Measurements from ENCODE around the gene PLA2G12A. TPM values are rescaled to one million over a fixed set of nuclear protein-coding genes. Genes with fewer than 3 reads are reported as not detected.

The PLA2G12A gene
- total and polyA plus RNA-seq, 2 experiments from 2014 or later: 14.4 to 44.8 TPM

DNA sequence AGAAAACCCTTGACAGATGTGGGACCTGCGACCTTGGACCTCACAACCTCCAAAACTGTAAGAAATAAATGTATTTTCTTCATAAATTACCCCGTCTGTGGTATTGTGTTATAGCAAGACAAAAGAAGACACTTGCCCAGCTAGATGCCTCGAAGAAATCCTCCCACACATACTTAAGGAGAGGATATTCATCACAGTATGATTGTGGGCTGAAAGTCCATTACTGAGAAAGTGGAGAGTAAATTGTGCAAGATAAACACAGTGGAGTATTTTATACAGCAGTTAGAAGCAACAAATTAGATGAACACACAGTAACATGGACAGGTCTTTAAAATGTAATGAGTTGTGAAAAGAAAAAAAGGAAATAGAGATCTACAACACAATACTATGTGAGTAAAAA lies 25.8 kb upstream of the PLA2G12A start:
- Histone ChIP-seq H2AFZ (no peak overlapping the region), H3K4me2 (ENCODE audit: unreplicated experiment) (no peak overlapping the region), H4K20me1 (ENCODE audit: insufficient read depth) (no peaks in the 10 kb centered on the region), H3K79me2 (ENCODE audit: insufficient read depth) (no peaks in the 10 kb centered on the region), H3F3A (ENCODE audit: insufficient read depth) (no peaks in the 10 kb centered on the region), H3K27me3 (replicated peaks; ENCODE audit: insufficient read depth) (no peaks in the 10 kb centered on the region), H3K4me3 (no peak overlapping the region), H3K9me2 (ENCODE audit: insufficient read depth) (no peaks in the 10 kb centered on the region; the same call in 1 of the 2 replicates), H3K9ac (no peak overlapping the region), H3K4me1 (ENCODE audit: insufficient read depth) (no peaks in the 10 kb centered on the region), H3K27ac (no peak overlapping the region), H3K36me3 (ENCODE audit: low read depth) (no peaks in the 10 kb centered on the region), H3K9me3 (ENCODE audit: low read depth) (no peaks in the 10 kb centered on the region)
- no peak for TF ChIP-seq EZH2 (IDR thresholded peaks at IDR 0.05; ENCODE audit: insufficient read depth, poor library complexity, severe bottlenecking)
- no peak for TF ChIP-seq EZH2phosphoT487 (IDR thresholded peaks at IDR 0.05; ENCODE audit: insufficient read depth, low read depth)
- in situ Hi-C loops (cut with MboI): no loop called here
- DNase-seq: no peak
- WGBS, 2 experiments (ENCODE audit: low coverage in 1 of 2, low lambda C conversion rate in 2 of 2, missing lambda C conversion rate in 2 of 2): 33 to 39% methylated on average over 3 of the region's 3 CpGs

GRCh38 chr4:109754093-109754857 lies 24.4 kb upstream of the PLA2G12A start:
- H3K4me1 ChIP-seq (ENCODE audit: insufficient read depth): no peaks in the 10 kb centered on the region
- H3K36me3 ChIP-seq (ENCODE audit: low read depth): no peaks in the 10 kb centered on the region
- no peaks in the 10 kb centered on the region for H3F3A ChIP-seq (ENCODE audit: insufficient read depth)
- H3K4me2 ChIP-seq (ENCODE audit: unreplicated experiment): no peak overlapping the region
- TF ChIP-seq EZH2phosphoT487 (IDR thresholded peaks at IDR 0.05; ENCODE audit: insufficient read depth, low read depth): no peak
- TF ChIP-seq EZH2 (IDR thresholded peaks at IDR 0.05; ENCODE audit: insufficient read depth, poor library complexity, severe bottlenecking): no peak
- H3K27ac ChIP-seq: no peak overlapping the region
- no peak overlapping the region for H3K9ac ChIP-seq
- H3K9me2 ChIP-seq (ENCODE audit: insufficient read depth): no peaks in the 10 kb centered on the region; the same call in 1 of the 2 replicates
- H3K27me3 ChIP-seq (replicated peaks; ENCODE audit: insufficient read depth): no peaks in the 10 kb centered on the region
- no peak overlapping the region for H2AFZ ChIP-seq
- no peak for DNase-seq
- no peaks in the 10 kb centered on the region for H4K20me1 ChIP-seq (ENCODE audit: insufficient read depth)
- no peak overlapping the region for H3K4me3 ChIP-seq
- in situ Hi-C loops (cut with MboI): no loop called here
- whole genome bisulfite sequencing, 2 experiments (ENCODE audit: low coverage in 1 of 2, low lambda C conversion rate in 2 of 2, missing lambda C conversion rate in 2 of 2): 61 to 65% methylated on average over 7 of the region's 7 CpGs
- H3K9me3 ChIP-seq (ENCODE audit: low read depth): no peaks in the 10 kb centered on the region
- no peaks in the 10 kb centered on the region for H3K79me2 ChIP-seq (ENCODE audit: insufficient read depth)

DNA sequence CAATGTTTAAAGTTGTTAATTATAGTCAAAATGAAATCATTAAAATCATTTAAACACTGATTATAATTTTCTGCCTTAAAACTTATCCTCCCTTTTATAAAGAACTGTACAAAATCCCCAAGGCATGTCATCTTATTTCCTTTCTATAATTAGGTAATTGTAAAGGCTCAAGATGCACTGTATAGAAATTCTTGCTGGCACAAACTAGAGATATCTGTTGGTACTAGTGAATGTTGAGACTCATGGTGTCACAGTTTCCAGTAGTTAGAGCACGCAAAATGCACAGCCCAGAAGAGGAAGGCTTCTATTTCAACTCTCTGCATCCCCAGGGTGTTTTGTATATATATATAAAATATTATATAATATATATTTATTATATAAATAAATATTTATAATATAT lies 22.7 kb upstream of the PLA2G12A start:
- Histone ChIP-seq H3K9me2 (ENCODE audit: insufficient read depth) (no peaks in the 10 kb centered on the region), H3K4me2 (ENCODE audit: unreplicated experiment) (no peak overlapping the region), H3K4me3 (no peak overlapping the region), H3K36me3 (ENCODE audit: low read depth) (no peaks in the 10 kb centered on the region), H3K4me1 (ENCODE audit: insufficient read depth) (no peaks in the 10 kb centered on the region), H4K20me1 (ENCODE audit: insufficient read depth) (no peaks in the 10 kb centered on the region), H3K27me3 (replicated peaks; ENCODE audit: insufficient read depth) (no peaks in the 10 kb centered on the region), H3K79me2 (ENCODE audit: insufficient read depth) (no peaks in the 10 kb centered on the region), H3K9ac (no peak overlapping the region), H3K27ac (no peak overlapping the region), H2AFZ (no peak overlapping the region), H3F3A (ENCODE audit: insufficient read depth) (no peaks in the 10 kb centered on the region), H3K9me3 (ENCODE audit: low read depth) (no peaks in the 10 kb centered on the region)
- TF ChIP-seq EZH2 (IDR thresholded peaks at IDR 0.05; ENCODE audit: insufficient read depth, poor library complexity, severe bottlenecking) (no peak), EZH2phosphoT487 (IDR thresholded peaks at IDR 0.05; ENCODE audit: insufficient read depth, low read depth) (no peak)
- 0% methylated on average over 1 of the region's 1 CpG for WGBS, 2 experiments (ENCODE audit: low coverage in 1 of 2, low lambda C conversion rate in 2 of 2, missing lambda C conversion rate in 2 of 2)
- DNase-seq: no peak
- in situ Hi-C loops (cut with MboI): no loop called here

DNA sequence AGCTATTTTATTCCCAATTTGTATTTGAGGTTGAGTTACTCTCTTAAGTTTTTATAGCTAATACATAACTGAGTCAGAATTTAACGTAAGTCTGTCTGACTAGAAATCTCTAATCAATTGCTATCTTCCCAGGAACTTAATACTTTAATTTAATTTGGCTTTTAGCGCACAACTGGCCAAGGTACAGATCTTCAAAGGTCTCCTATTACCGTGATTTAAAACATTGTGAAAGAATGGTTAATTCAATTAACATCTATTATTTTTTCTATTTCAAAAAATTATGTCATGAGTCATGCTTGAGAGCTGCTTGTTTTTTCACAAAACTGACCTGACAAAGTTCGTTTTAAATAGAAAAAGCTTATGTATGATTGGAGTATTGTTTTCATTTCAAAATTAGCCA lies 22.0 kb upstream of the PLA2G12A start:
- Histone ChIP-seq H4K20me1 (ENCODE audit: insufficient read depth) (no peaks in the 10 kb centered on the region), H3K27ac (no peak overlapping the region), H3K27me3 (replicated peaks; ENCODE audit: insufficient read depth) (no peaks in the 10 kb centered on the region), H3K36me3 (ENCODE audit: low read depth) (no peaks in the 10 kb centered on the region), H3K9me2 (ENCODE audit: insufficient read depth) (no peaks in the 10 kb centered on the region), H3F3A (ENCODE audit: insufficient read depth) (no peaks in the 10 kb centered on the region), H3K4me1 (ENCODE audit: insufficient read depth) (no peaks in the 10 kb centered on the region), H3K79me2 (ENCODE audit: insufficient read depth) (no peaks in the 10 kb centered on the region), H3K9me3 (ENCODE audit: low read depth) (no peaks in the 10 kb centered on the region), H2AFZ (no peak overlapping the region), H3K4me2 (ENCODE audit: unreplicated experiment) (no peak overlapping the region), H3K4me3 (no peak overlapping the region), H3K9ac (no peak overlapping the region)
- TF ChIP-seq EZH2phosphoT487 (IDR thresholded peaks at IDR 0.05; ENCODE audit: insufficient read depth, low read depth): no peak
- no peak for DNase-seq
- 83 to 87% methylated on average over 4 of the region's 4 CpGs for WGBS, 2 experiments (ENCODE audit: low coverage in 1 of 2, low lambda C conversion rate in 2 of 2, missing lambda C conversion rate in 2 of 2)
- in situ Hi-C loops (cut with MboI): no loop called here

All from GM23248 (cell line).